HCT116 (cell line): ENCODE results near the gene ADAMTS16. TPM values are rescaled to one million over a fixed set of nuclear protein-coding genes. Genes with fewer than 3 reads are reported as not detected.

ENCODE experiments used
- ATAC-seq: fragments of 200-7000 bp; cut with Tn5 transposase; 2 replicates; pipeline ENCODE4 v1.9.1; 2020; ENCODE audit warnings: mild to moderate bottlenecking, moderate library complexity
- BruUV-seq: library from RNA; stranded (reverse); fragments of 400-500 nt; replicated peaks from 2 replicates; lab custom pipeline; 2021; lab: Mats Ljungman, UMichigan
- CTCF ChIA-PET: fragments of 300-600 bp; sonication (Branson Sonifier 250); formaldehyde crosslinking; loops from one replicate; lab custom pipeline; 2021; ENCODE audit warnings: antibody characterized with exemption; lab: Charles Lee
- POLR2A ChIA-PET: fragments of 300-600, 350-600 bp; sonication (Branson Sonifier 250); formaldehyde crosslinking; loops from one replicate; lab custom pipeline; 2021; ENCODE audit warnings: antibody characterized with exemption; lab: Charles Lee
- RAD21 ChIA-PET, 2 experiments: fragments of 300-600 bp; sonication (Branson Sonifier 250); formaldehyde crosslinking; loops; one replicate each; lab custom pipeline; 2023; ENCODE audit warnings: low total read pairs in 2 of 2; ENCODE audit not compliant: uncharacterized antibody in 2 of 2, unreplicated experiment in 2 of 2, low non-redundant PET in 1 of 2; lab: Charles Lee
- DNase-seq: peaks from one replicate; pipeline ENCODE4 v3.0.0-alpha.2; 2010; ENCODE audit warnings: low read depth, low spot score
- H2AFZ ChIP-seq: fragments of 200-600 bp; shearing (Covaris generic), sonication (generic); 2 replicates; pipeline ENCODE4 v1.6.1; 2017; ENCODE audit warnings: low read depth, mixed run types, mixed read lengths, antibody characterized with exemption, low read length; ENCODE audit not compliant: poor library complexity, severe bottlenecking
- H3K27ac ChIP-seq: 2 replicates; pipeline ENCODE4 v1.5.1; 2012; ENCODE audit warnings: low read depth, low read length
- H3K27me3 ChIP-seq: fragments of 200-600 bp; sonication (generic); 2 replicates; pipeline ENCODE4 v1.6.1; 2016; ENCODE audit warnings: mixed run types, low read length, mixed read lengths; ENCODE audit not compliant: insufficient read depth
- H3K36me3 ChIP-seq, 2 experiments: fragments of 200-500 bp in 1 of 2; fragments of 200-600 bp in 1 of 2; sonication (Bioruptor generic) in 1 of 2; sonication (generic) in 1 of 2; 2 replicates each; pipeline versions ENCODE4 v1.5.1 to v1.6.1; 2014 to 2016; ENCODE audit warnings: low read length in 2 of 2, inconsistent platforms in 1 of 2, mixed read lengths in 1 of 2, mixed run types in 1 of 2; ENCODE audit not compliant: insufficient read depth in 2 of 2, control insufficient read depth in 1 of 2
- H3K4me1 ChIP-seq, 2 experiments: fragments of 200-600 bp in 1 of 2; sonication (generic) in 1 of 2; 2 replicates each; pipeline versions ENCODE4 v1.5.1 to v1.6.1; 2012 to 2017; ENCODE audit warnings: low read length in 2 of 2, inconsistent platforms in 1 of 2, mild to moderate bottlenecking in 1 of 2, mixed read lengths in 1 of 2, mixed run types in 1 of 2, moderate library complexity in 1 of 2; ENCODE audit not compliant: insufficient read depth in 2 of 2, control insufficient read depth in 1 of 2
- H3K4me2 ChIP-seq: fragments of 200-600 bp; sonication (generic); 2 replicates; pipeline ENCODE4 v1.6.1; 2017; ENCODE audit warnings: mixed run types, low read length, mixed read lengths
- H3K4me3 ChIP-seq, 2 experiments: fragments of 200-600 bp in 1 of 2; sonication (generic) in 1 of 2; replicated peaks in 1 of 2; 2 replicates each; pipeline ENCODE4 v1.5.1; 2011 to 2016; ENCODE audit warnings: low read length in 2 of 2, control low read depth in 1 of 2, low read depth in 1 of 2, mild to moderate bottlenecking in 1 of 2, mixed read lengths in 1 of 2, mixed run types in 1 of 2
- H3K79me2 ChIP-seq: fragments of 200-600 bp; sonication (generic); 2 replicates; pipeline ENCODE4 v1.6.1; 2017; ENCODE audit warnings: mild to moderate bottlenecking, mixed run types, low read length, moderate library complexity, mixed read lengths; ENCODE audit not compliant: insufficient read depth
- H3K9ac ChIP-seq: fragments of 200-600 bp; sonication (generic); 2 replicates; pipeline ENCODE4 v1.6.1; 2016; ENCODE audit warnings: low read length, mixed read lengths
- H3K9me2 ChIP-seq: fragments of 200-600 bp; sonication (generic), shearing (Covaris generic); 2 replicates; pipeline ENCODE4 v1.6.1; 2017; ENCODE audit warnings: mixed run types, mild to moderate bottlenecking, moderate library complexity; ENCODE audit not compliant: insufficient read depth
- H3K9me3 ChIP-seq, 2 experiments: fragments of 200-500 bp in 1 of 2; fragments of 200-600 bp in 1 of 2; sonication (Bioruptor generic) in 1 of 2; sonication (generic) in 1 of 2; 2 replicates each; pipeline ENCODE4 v1.6.1; 2014 to 2017; ENCODE audit warnings: low read length in 2 of 2, mixed read lengths in 2 of 2, inconsistent platforms in 1 of 2, low read depth in 1 of 2, mild to moderate bottlenecking in 1 of 2, mixed run types in 1 of 2, moderate library complexity in 1 of 2; ENCODE audit not compliant: control insufficient read depth in 1 of 2, insufficient read depth in 1 of 2
- H4K20me1 ChIP-seq: fragments of 200-600 bp; sonication (generic), shearing (Covaris generic); 2 replicates; pipeline ENCODE4 v1.6.1; 2017; ENCODE audit warnings: mixed run types, mild to moderate bottlenecking, moderate library complexity; ENCODE audit not compliant: insufficient read depth
- ATF3 ChIP-seq: IDR thresholded peaks from 2 replicates; pipeline ENCODE4 v1.6.1; 2012
- CBX3 ChIP-seq: IDR thresholded peaks from 2 replicates; pipeline ENCODE4 v1.6.1; 2012; ENCODE audit warnings: low read depth
- CEBPB ChIP-seq: IDR thresholded peaks from 2 replicates; pipeline ENCODE4 v1.6.1; 2012; ENCODE audit warnings: low read depth
- CTCF ChIP-seq, 3 experiments: fragments of 200-600 bp in 1 of 3; sonication (generic) in 1 of 3; IDR thresholded peaks in 2 of 3; conservative IDR thresholded peaks in 1 of 3; 2 replicates each; pipeline ENCODE4 v1.5.1; 2012 to 2017; ENCODE audit warnings: low read depth in 2 of 3, low read length in 2 of 3, antibody characterized with exemption in 1 of 3, borderline replicate concordance in 1 of 3, control low read depth in 1 of 3, mild to moderate bottlenecking in 1 of 3, mixed read lengths in 1 of 3, mixed run types in 1 of 3, moderate library complexity in 1 of 3; ENCODE audit not compliant: insufficient read depth in 1 of 3
- ELF1 ChIP-seq: IDR thresholded peaks from 2 replicates; pipeline ENCODE4 v1.6.1; 2012; ENCODE audit warnings: low read depth, borderline replicate concordance
- EZH2phosphoT487 ChIP-seq: fragments of 200-600 bp; IDR thresholded peaks from 2 replicates; pipeline ENCODE4 v1.6.1; 2018; ENCODE audit warnings: antibody characterized with exemption, borderline replicate concordance
- FOSL1 ChIP-seq: IDR thresholded peaks from 2 replicates; pipeline ENCODE4 v1.6.1; 2012; ENCODE audit warnings: low read depth
- JUND ChIP-seq: IDR thresholded peaks from 2 replicates; pipeline ENCODE4 v1.6.1; 2012
- MAX ChIP-seq: IDR thresholded peaks from 2 replicates; pipeline ENCODE4 v1.6.1; 2012
- POLR2A ChIP-seq: IDR thresholded peaks from 2 replicates; pipeline ENCODE4 v1.7.0; 2011; ENCODE audit warnings: borderline replicate concordance; ENCODE audit not compliant: insufficient read depth, insufficient read length; ENCODE audit errors: extremely low read depth
- POLR2AphosphoS5 ChIP-seq: IDR thresholded peaks from 2 replicates; pipeline ENCODE4 v1.6.1; 2011; ENCODE audit warnings: mild to moderate bottlenecking, low read depth, low read length, moderate library complexity
- RAD21 ChIP-seq: IDR thresholded peaks from 2 replicates; pipeline ENCODE4 v1.6.1; 2012; ENCODE audit warnings: low read depth, mild to moderate bottlenecking
- REST ChIP-seq: IDR thresholded peaks from 2 replicates; pipeline ENCODE4 v1.6.1; 2012; ENCODE audit warnings: low read depth
- SIN3A ChIP-seq: IDR thresholded peaks from 2 replicates; pipeline ENCODE4 v1.6.1; 2012; ENCODE audit warnings: low read depth
- SP1 ChIP-seq: IDR thresholded peaks from 2 replicates; pipeline ENCODE4 v1.6.1; 2012; ENCODE audit warnings: low read depth
- TCF7L2 ChIP-seq: IDR thresholded peaks from 2 replicates; pipeline ENCODE4 v1.7.0; 2011; ENCODE audit warnings: borderline replicate concordance, inconsistent platforms; ENCODE audit not compliant: insufficient read depth, insufficient read length; ENCODE audit errors: extremely low read depth
- YY1 ChIP-seq: IDR thresholded peaks from 2 replicates; pipeline ENCODE4 v1.6.1; 2011; ENCODE audit warnings: low read length, low read depth, moderate library complexity, mild to moderate bottlenecking; ENCODE audit not compliant: insufficient replicate concordance; ENCODE audit errors: extremely low read depth
- ZBTB33 ChIP-seq: IDR thresholded peaks from 2 replicates; pipeline ENCODE4 v1.6.1; 2011; ENCODE audit warnings: mild to moderate bottlenecking, low read length, moderate library complexity; ENCODE audit not compliant: insufficient replicate concordance; ENCODE audit errors: extremely low read depth
- ZNF274 ChIP-seq: fragments of 200-500 bp; sonication (Bioruptor generic); IDR thresholded peaks from 2 replicates; pipeline ENCODE4 v1.6.1; 2014; ENCODE audit warnings: mild to moderate bottlenecking, low read depth, low read length, inconsistent platforms
- intact Hi-C: fragments of 100-400 bp; cut with micrococcal nuclease; formaldehyde crosslinking; loops from 2 replicates; pipeline ENCODE4 v1.10.0; 2022
- total RNA-seq: library from RNA; stranded (reverse); gene quantifications from one replicate; pipeline ENCODE4 v1.2.1, GENCODE V29; 2021; ENCODE audit not compliant: unreplicated experiment

ADAMTS16 gene
- total RNA-seq, 1 experiment from 2014 or later, result 2.4 TPM

GRCh38 chr5:5144441-5144840 is 4.3 kb downstream of the ADAMTS16 start:
- no peak overlapping the region for H3K4me2 ChIP-seq
- ATAC-seq (no peak), DNase-seq (no peak)
- TF ChIP-seq YY1, result no peak
- TF ChIP-seq TCF7L2, result no peak
- no peak for TF ChIP-seq ELF1
- TF ChIP-seq ZNF274, result no peak
- TF ChIP-seq MAX, result no peak
- no peak for TF ChIP-seq SIN3A
- no peak for TF ChIP-seq CTCF (IDR thresholded peaks at IDR 0.05 in 2 of 3, conservative IDR thresholded peaks at IDR 0.05 in 1 of 3; ENCODE audit: borderline replicate concordance in 1 of 3, insufficient read depth in 1 of 3, low read depth in 2 of 3, low read length in 2 of 3)
- TF ChIP-seq ZBTB33, result no peak
- TF ChIP-seq CEBPB, result no peak
- TF ChIP-seq ATF3, result no peak
- no peak for TF ChIP-seq EZH2phosphoT487
- no peak for TF ChIP-seq JUND
- no peak for TF ChIP-seq CBX3
- no peak for TF ChIP-seq POLR2AphosphoS5
- no peak for TF ChIP-seq REST
- TF ChIP-seq POLR2A, result no peak
- TF ChIP-seq RAD21, result no peak
- no peak for TF ChIP-seq FOSL1
- TF ChIP-seq SP1, result no peak
- no peaks in the 10 kb centered on the region for H3K27me3 ChIP-seq
- intact Hi-C loops, result no loop called here
- no TSS peak for BruUV-seq
- POLR2A ChIA-PET, result interaction anchor here (1.3 kb wide), 1 partner anchor 274 kb away, joined by 3 read pairs; no protein-coding TSS in a partner anchor
- peaks cover 11 to 28% of the 10 kb centered on the region in 2 experiments; a peak in 3 of 4 replicates for H3K4me1 ChIP-seq
- H3K36me3 ChIP-seq, result no peaks in the 10 kb centered on the region
- H3K9me3 ChIP-seq, result no peaks in the 10 kb centered on the region
- no peaks in the 10 kb centered on the region for H3K9me2 ChIP-seq
- no peak overlapping the region for H2AFZ ChIP-seq
- H3K79me2 ChIP-seq, result no peaks in the 10 kb centered on the region; the same call in 1 of the 2 replicates
- H4K20me1 ChIP-seq, result no peaks in the 10 kb centered on the region
- CTCF ChIA-PET, result interaction anchor here (0.6 kb wide), 1 partner anchor 251 kb away, joined by 3 read pairs; no protein-coding TSS in a partner anchor
- no peak overlapping the region for H3K4me3 ChIP-seq
- H3K27ac ChIP-seq, result no peak overlapping the region
- RAD21 ChIA-PET, result no interaction called here
- H3K9ac ChIP-seq, result no peak overlapping the region
